Neuron (in vitro differentiated cells): ENCODE data around the gene LYSMD3.

Experiments
- H2AFZ ChIP-seq: one replicate; pipeline ENCODE4 v1.6.1; 2013; ENCODE audit warnings: low read depth, mild to moderate bottlenecking, inconsistent platforms, low read length, moderate library complexity
- H3K27me3 ChIP-seq: one replicate; pipeline ENCODE4 v1.6.1; 2013; ENCODE audit warnings: low read length; ENCODE audit not compliant: insufficient read depth
- H3K36me3 ChIP-seq: one replicate; pipeline ENCODE4 v1.6.1; 2013; ENCODE audit warnings: low read length; ENCODE audit not compliant: insufficient read depth
- H3K4me1 ChIP-seq: one replicate; pipeline ENCODE4 v1.6.1; 2013; ENCODE audit warnings: low read length; ENCODE audit not compliant: insufficient read depth
- H3K4me3 ChIP-seq: 2 replicates; pipeline ENCODE4 v1.5.1; 2013; ENCODE audit warnings: mild to moderate bottlenecking, low read length, moderate library complexity
- H3K9me3 ChIP-seq: one replicate; pipeline ENCODE4 v1.6.1; 2013; ENCODE audit warnings: low read length

Gene LYSMD3

GRCh38 chr5:90557391-90557790, 28.0 kb upstream of the LYSMD3 start:
- Histone ChIP-seq H3K36me3 (no peaks in the 10 kb centered on the region), H2AFZ (peak overlapping the region; percentile 18), H3K4me3 (peak overlapping the region; percentile 85), H3K9me3 (no peaks in the 10 kb centered on the region), H3K27me3 (no peaks in the 10 kb centered on the region), H3K4me1 (peaks cover 68% of the 10 kb centered on the region)

- Histone ChIP-seq H3K4me3 (no peak overlapping the region), H2AFZ (no peak overlapping the region), H3K9me3 (no peaks in the 10 kb centered on the region), H3K36me3 (no peaks in the 10 kb centered on the region), H3K27me3 (no peaks in the 10 kb centered on the region), H3K4me1 (peaks cover 51% of the 10 kb centered on the region)
Measured at GRCh38 chr5:90555666-90556065, 26.3 kb upstream of the LYSMD3 start.

- H3K4me3 ChIP-seq: no peak overlapping the region
Measured at GRCh38 chr5:90554358-90555006, 25.1 kb upstream of the LYSMD3 start.

GRCh38 chr5:90553711-90554110, 24.3 kb upstream of the LYSMD3 start:
- H2AFZ ChIP-seq: no peak overlapping the region
- H3K4me1 ChIP-seq: peaks cover 54% of the 10 kb centered on the region
- no peaks in the 10 kb centered on the region for H3K9me3 ChIP-seq
- no peaks in the 10 kb centered on the region for H3K27me3 ChIP-seq
- H3K36me3 ChIP-seq: no peaks in the 10 kb centered on the region
- no peak overlapping the region for H3K4me3 ChIP-seq

More at GRCh38 chr5:90554358-90555006, 25.1 kb upstream of the LYSMD3 start:
- Histone ChIP-seq H3K36me3 (no peaks in the 10 kb centered on the region), H3K4me1 (peaks cover 48% of the 10 kb centered on the region), H3K27me3 (no peaks in the 10 kb centered on the region), H3K9me3 (no peaks in the 10 kb centered on the region), H2AFZ (no peak overlapping the region)

- Histone ChIP-seq H3K36me3 (no peaks in the 10 kb centered on the region), H2AFZ (no peak overlapping the region), H3K9me3 (no peaks in the 10 kb centered on the region), H3K4me1 (peaks cover 60% of the 10 kb centered on the region), H3K27me3 (no peaks in the 10 kb centered on the region), H3K4me3 (no peak overlapping the region)
Measured at GRCh38 chr5:90551376-90551775, 22.0 kb upstream of the LYSMD3 start.

- Histone ChIP-seq H3K27me3 (no peaks in the 10 kb centered on the region), H3K4me3 (no peak overlapping the region), H3K9me3 (no peaks in the 10 kb centered on the region), H3K36me3 (no peaks in the 10 kb centered on the region), H2AFZ (no peak overlapping the region), H3K4me1 (peaks cover 61% of the 10 kb centered on the region)
Measured at GRCh38 chr5:90550963-90551362, 21.6 kb upstream of the LYSMD3 start.

GRCh38 chr5:90549729-90550275, 20.4 kb upstream of the LYSMD3 start:
- peaks cover 58% of the 10 kb centered on the region for H3K4me1 ChIP-seq
- H3K27me3 ChIP-seq: no peaks in the 10 kb centered on the region
- H3K9me3 ChIP-seq: no peaks in the 10 kb centered on the region
- H3K36me3 ChIP-seq: no peaks in the 10 kb centered on the region
- H2AFZ ChIP-seq: no peak overlapping the region
- no peak overlapping the region for H3K4me3 ChIP-seq

- H3K36me3 ChIP-seq: no peaks in the 10 kb centered on the region
- H3K4me1 ChIP-seq: peaks cover 52% of the 10 kb centered on the region
Measured at GRCh38 chr5:90549223-90549622, 19.8 kb upstream of the LYSMD3 start.

GRCh38 chr5:90548069-90548593, 18.7 kb upstream of the LYSMD3 start:
- Histone ChIP-seq H3K36me3 (no peaks in the 10 kb centered on the region), H3K27me3 (no peaks in the 10 kb centered on the region), H3K4me3 (no peak overlapping the region), H2AFZ (no peak overlapping the region), H3K4me1 (peaks cover 42% of the 10 kb centered on the region), H3K9me3 (no peaks in the 10 kb centered on the region)

More at GRCh38 chr5:90549223-90549622, 19.8 kb upstream of the LYSMD3 start:
- Histone ChIP-seq H3K9me3 (no peaks in the 10 kb centered on the region), H2AFZ (peak overlapping the region; percentile 44), H3K27me3 (no peaks in the 10 kb centered on the region), H3K4me3 (no peak overlapping the region)

GRCh38 chr5:90547072-90547536, 17.7 kb upstream of the LYSMD3 start:
- H3K36me3 ChIP-seq: no peaks in the 10 kb centered on the region
- peaks cover 42% of the 10 kb centered on the region for H3K4me1 ChIP-seq
- no peak overlapping the region for H3K4me3 ChIP-seq
- no peaks in the 10 kb centered on the region for H3K9me3 ChIP-seq
- H3K27me3 ChIP-seq: no peaks in the 10 kb centered on the region
- H2AFZ ChIP-seq: no peak overlapping the region

- Histone ChIP-seq H3K36me3 (no peaks in the 10 kb centered on the region), H2AFZ (no peak overlapping the region), H3K4me1 (peaks cover 42% of the 10 kb centered on the region), H3K4me3 (no peak overlapping the region), H3K27me3 (no peaks in the 10 kb centered on the region), H3K9me3 (no peaks in the 10 kb centered on the region)
Measured at GRCh38 chr5:90546216-90546837, 16.9 kb upstream of the LYSMD3 start.

- H3K27me3 ChIP-seq: no peaks in the 10 kb centered on the region
- no peak overlapping the region for H3K4me3 ChIP-seq
- no peaks in the 10 kb centered on the region for H3K9me3 ChIP-seq
- no peak overlapping the region for H2AFZ ChIP-seq
- no peaks in the 10 kb centered on the region for H3K36me3 ChIP-seq
- peaks cover 42% of the 10 kb centered on the region for H3K4me1 ChIP-seq
Measured at GRCh38 chr5:90545511-90545910, 16.1 kb upstream of the LYSMD3 start.

GRCh38 chr5:90542827-90543519, 13.6 kb upstream of the LYSMD3 start:
- Histone ChIP-seq H3K36me3 (no peaks in the 10 kb centered on the region), H2AFZ (no peak overlapping the region), H3K4me1 (peaks cover 28% of the 10 kb centered on the region), H3K27me3 (no peaks in the 10 kb centered on the region), H3K9me3 (no peaks in the 10 kb centered on the region), H3K4me3 (no peak overlapping the region)
